Peyer's patch (tissue), 4 donors: ENCODE results near the gene FAM83E. TPM values are rescaled to one million over a fixed set of nuclear protein-coding genes. Genes with fewer than 3 reads are reported as not detected.

Experiments
- DNase-seq, 3 donors: peaks; one replicate each; pipeline ENCODE4 v3.0.0-alpha.2; 2017 to 2019
- H3K27ac ChIP-seq, 4 donors: fragments of 200-600 bp; sonication (generic); one replicate each; pipeline ENCODE4 v1.5.1; 2016 to 2019
- H3K27me3 ChIP-seq, 2 donors: fragments of 200-600 bp; sonication (generic); one replicate each; pipeline ENCODE4 v1.5.1; 2019
- H3K36me3 ChIP-seq, 3 donors: fragments of 200-600 bp; sonication (generic); one replicate each; pipeline ENCODE4 v1.5.1; 2016 to 2019
- H3K4me1 ChIP-seq, 4 donors: fragments of 200-600 bp; sonication (generic); one replicate each; pipeline ENCODE4 v1.5.1; 2016 to 2019
- H3K4me3 ChIP-seq, 4 donors: fragments of 200-600 bp; sonication (generic); 1 replicate in 3 of 4; 2 replicates in 1 of 4; pipeline ENCODE4 v1.5.1; 2016 to 2019; ENCODE audit warnings: mild to moderate bottlenecking in 1 of 4
- H3K9me3 ChIP-seq, 4 donors: fragments of 200-600 bp; sonication (generic); one replicate each; pipeline ENCODE4 v1.5.1; 2016 to 2019; ENCODE audit warnings: mild to moderate bottlenecking in 1 of 4
- CTCF ChIP-seq, 6 experiments: fragments of 450-650 bp in 4 of 6; fragments of 200-600 bp in 2 of 6; sonication (generic) in 1 of 6; IDR thresholded peaks; one replicate each; pipeline ENCODE4 v1.5.1; 2017 to 2019; ENCODE audit warnings: antibody characterized with exemption in 6 of 6, mild to moderate bottlenecking in 3 of 6, moderate library complexity in 1 of 6
- POLR2A ChIP-seq, 2 donors: fragments of 450-650 bp; IDR thresholded peaks; one replicate each; pipeline ENCODE4 v1.5.1; 2017; ENCODE audit warnings: antibody characterized with exemption in 2 of 2, mild to moderate bottlenecking in 2 of 2, moderate library complexity in 2 of 2
- total RNA-seq, 4 donors: library from RNA; depleted of rRNA; stranded (reverse); fragments of >200 nt; gene quantifications; one replicate each; pipeline ENCODE4 v1.1.0, GENCODE V29; 2016

FAM83E gene
- total RNA-seq, 4 donors from 2014 or later = 58.6 to 203 (median 130) TPM

GRCh38 chr19:48650974-48651682, 36.3 kb upstream of the FAM83E start:
- Histone ChIP-seq H3K4me1 (peaks cover 0 to 3% (median 0%) of the 10 kb centered on the region in 4 donors), H3K27ac (no peak overlapping the region)
- no peak for TF ChIP-seq CTCF (IDR thresholded peaks at IDR 0.05)
- no peak for TF ChIP-seq POLR2A (IDR thresholded peaks at IDR 0.05)

GRCh38 chr19:48648134-48648533, 33.3 kb upstream of the FAM83E start:
- TF ChIP-seq POLR2A (IDR thresholded peaks at IDR 0.05) (no peak), CTCF (IDR thresholded peaks at IDR 0.05) (no peak)

More at GRCh38 chr19:48650974-48651682, 36.3 kb upstream of the FAM83E start:
- Histone ChIP-seq H3K36me3 (no peaks in the 10 kb centered on the region), H3K27me3 (no peaks in the 10 kb centered on the region), H3K9me3 (no peaks in the 10 kb centered on the region), H3K4me3 (no peak overlapping the region)
- no peak for DNase-seq

GRCh38 chr19:48646722-48647216, 31.9 kb upstream of the FAM83E start:
- no peaks in the 10 kb centered on the region for H3K36me3 ChIP-seq
- no peaks in the 10 kb centered on the region for H3K27me3 ChIP-seq
- no peak for DNase-seq
- H3K4me3 ChIP-seq = peak overlapping the region; percentile 40 to 59 (median 56)
- no peaks in the 10 kb centered on the region for H3K9me3 ChIP-seq
- H3K27ac ChIP-seq = peak overlapping the region; percentile 72 to 94 (median 84)
- no peak for TF ChIP-seq POLR2A (IDR thresholded peaks at IDR 0.05)
- TF ChIP-seq CTCF (IDR thresholded peaks at IDR 0.05) = no peak
- peaks cover 0 to 20% (median 0%) of the 10 kb centered on the region in 4 donors for H3K4me1 ChIP-seq

More at GRCh38 chr19:48648134-48648533, 33.3 kb upstream of the FAM83E start:
- Histone ChIP-seq H3K36me3 (no peaks in the 10 kb centered on the region), H3K9me3 (no peaks in the 10 kb centered on the region), H3K4me1 (peaks cover 0 to 20% (median 0%) of the 10 kb centered on the region in 4 donors), H3K27ac (no peak overlapping the region), H3K4me3 (no peak overlapping the region), H3K27me3 (no peaks in the 10 kb centered on the region)
- DNase-seq = no peak

- Histone ChIP-seq H3K4me3 (peak within 1 kb of the TSS; percentile 40 to 59 (median 56)), H3K27ac (peak within 1 kb of the TSS; percentile 72 to 94 (median 84)), H3K36me3 (no peaks in the 10 kb centered on the region), H3K9me3 (no peaks in the 10 kb centered on the region), H3K4me1 (peaks cover 0 to 20% (median 0%) of the 10 kb centered on the region in 4 donors), H3K27me3 (no peaks in the 10 kb centered on the region)
- TF ChIP-seq CTCF (IDR thresholded peaks at IDR 0.05) (peak; percentile 82 to 98 (median 94)), POLR2A (IDR thresholded peaks at IDR 0.05) (peak in 1 of 2 donors; percentile 12)
- DNase-seq = peak; percentile 92 to 95 (median 92)
These were observed 31.3 kb upstream of the FAM83E start, which contains the start of gene CA11 for GRCh38 chr19:48646001-48646721. Gene CA11 (minus strand): TSS chr19:48646187. CDS start chr19:48645632, 555 bp downstream.

GRCh38 chr19:48645620-48646000, 30.7 kb upstream of the FAM83E start:
- Histone ChIP-seq H3K27ac (peak overlapping the region; percentile 72 to 94 (median 84)), H3K4me3 (peak overlapping the region; percentile 40 to 59 (median 56)), H3K4me1 (peaks cover 0 to 20% (median 0%) of the 10 kb centered on the region in 4 donors), H3K27me3 (no peaks in the 10 kb centered on the region), H3K9me3 (no peaks in the 10 kb centered on the region), H3K36me3 (no peaks in the 10 kb centered on the region)
- DNase-seq = no peak
- TF ChIP-seq POLR2A (IDR thresholded peaks at IDR 0.05) (no peak), CTCF (IDR thresholded peaks at IDR 0.05) (no peak)
